Measurements from ENCODE around the gene ODF4. TPM values are rescaled to one million over a fixed set of nuclear protein-coding genes. Genes with fewer than 3 reads are reported as not detected.

The ODF4 gene
- total RNA-seq, 1 donor from 2014 or later = not detected

GRCh38 chr17:8312726-8313600 is 26.7 kb upstream of the ODF4 start:
- Mint-ChIP-seq H3K27me3 (ENCODE audit: low read depth) (peaks cover 40% of the 10 kb centered on the region), H3K4me1 (ENCODE audit: low read depth) (peaks cover 7% of the 10 kb centered on the region), H3K27ac (ENCODE audit: unreplicated experiment) (no peak overlapping the region), H3K4me3 (ENCODE audit: unreplicated experiment) (no peak overlapping the region), H3K9me3 (ENCODE audit: low read depth) (no peaks in the 10 kb centered on the region), H3K36me3 (ENCODE audit: low read depth) (no peaks in the 10 kb centered on the region)
- peak; percentile 63 for DNase-seq (ENCODE audit: low spot score)
- no peak for TF ChIP-seq CTCF (IDR thresholded peaks at IDR 0.05)

- Mint-ChIP-seq H3K9me3 (ENCODE audit: low read depth) (no peaks in the 10 kb centered on the region), H3K4me1 (ENCODE audit: low read depth) (peaks cover 7% of the 10 kb centered on the region), H3K4me3 (ENCODE audit: unreplicated experiment) (peak overlapping the region; percentile 52), H3K27ac (ENCODE audit: unreplicated experiment) (no peak overlapping the region), H3K36me3 (ENCODE audit: low read depth) (no peaks in the 10 kb centered on the region), H3K27me3 (ENCODE audit: low read depth) (peaks cover 40% of the 10 kb centered on the region)
- peak; percentile 42 for DNase-seq (ENCODE audit: low spot score)
- no peak for TF ChIP-seq CTCF (IDR thresholded peaks at IDR 0.05)
Measured at GRCh38 chr17:8314797-8315763, 24.6 kb upstream of the ODF4 start.

GRCh38 chr17:8315764-8316217 is 23.8 kb upstream of the ODF4 start:
- H3K4me3 Mint-ChIP-seq (ENCODE audit: unreplicated experiment) = peak overlapping the region; percentile 52
- no peak overlapping the region for H3K27ac Mint-ChIP-seq (ENCODE audit: unreplicated experiment)

GRCh38 chr17:8318010-8318935 is 21.4 kb upstream of the ODF4 start:
- no peak overlapping the region for H3K27ac Mint-ChIP-seq (ENCODE audit: unreplicated experiment)

More at GRCh38 chr17:8315764-8316217, 23.8 kb upstream of the ODF4 start:
- H3K4me1 Mint-ChIP-seq (ENCODE audit: low read depth) = peaks cover 7% of the 10 kb centered on the region
- TF ChIP-seq CTCF (IDR thresholded peaks at IDR 0.05) = no peak
- H3K36me3 Mint-ChIP-seq (ENCODE audit: low read depth) = no peaks in the 10 kb centered on the region
- peak; percentile 85 for DNase-seq (ENCODE audit: low spot score)
- no peaks in the 10 kb centered on the region for H3K9me3 Mint-ChIP-seq (ENCODE audit: low read depth)
- peaks cover 40% of the 10 kb centered on the region for H3K27me3 Mint-ChIP-seq (ENCODE audit: low read depth)

More at GRCh38 chr17:8318010-8318935, 21.4 kb upstream of the ODF4 start:
- TF ChIP-seq CTCF (IDR thresholded peaks at IDR 0.05) = no peak
- DNase-seq (ENCODE audit: low spot score) = peak; percentile 50
- no peaks in the 10 kb centered on the region for H3K9me3 Mint-ChIP-seq (ENCODE audit: low read depth)
- H3K4me1 Mint-ChIP-seq (ENCODE audit: low read depth) = peaks cover 17% of the 10 kb centered on the region
- no peaks in the 10 kb centered on the region for H3K36me3 Mint-ChIP-seq (ENCODE audit: low read depth)
- H3K27me3 Mint-ChIP-seq (ENCODE audit: low read depth) = peaks cover 26% of the 10 kb centered on the region
- no peak overlapping the region for H3K4me3 Mint-ChIP-seq (ENCODE audit: unreplicated experiment)

Measured in chondrocyte (in vitro differentiated cells).